H1 (cell line): ENCODE results near the gene DMXL2. TPM values are rescaled to one million over a fixed set of nuclear protein-coding genes. Genes with fewer than 3 reads are reported as not detected.

ENCODE experiments used
- CTCF ChIA-PET: fragments of 300-600 bp; sonication (Branson Sonifier 250); formaldehyde crosslinking; loops from one replicate; lab custom pipeline; 2021; ENCODE audit not compliant: partially characterized antibody; lab: Charles Lee
- POLR2A ChIA-PET: fragments of 300-600 bp; sonication (Branson Sonifier 250); formaldehyde crosslinking; loops from one replicate; lab custom pipeline; 2021; ENCODE audit warnings: inconsistent platforms; ENCODE audit not compliant: partially characterized antibody; lab: Charles Lee
- DNase-seq, 2 experiments: peaks; one replicate each; pipeline versions ENCODE4 v3.0.0 to v3.0.0-alpha.2; 2010 to 2022; ENCODE audit warnings: low spot score in 2 of 2, low read depth in 1 of 2, mixed read lengths in 1 of 2
- FAIRE-seq: peaks from 2 replicates; lab custom pipeline; 2011; peaks lifted over from hg19 to GRCh38; lab: Jason Lieb, UNC
- H2AFZ ChIP-seq: 2 replicates; pipeline ENCODE4 v1.8.1; 2012; ENCODE audit warnings: low read length, inconsistent platforms
- H2AK5ac ChIP-seq: 2 replicates; pipeline ENCODE4 v1.6.1; 2013; ENCODE audit warnings: low read depth, low read length
- H2BK120ac ChIP-seq: replicated peaks from 2 replicates; pipeline ENCODE3; 2013; ENCODE audit warnings: low read depth, low read length, inconsistent platforms
- H2BK12ac ChIP-seq: 2 replicates; pipeline ENCODE4 v1.6.1; 2013; ENCODE audit warnings: low read depth, low read length
- H2BK15ac ChIP-seq: 2 replicates; pipeline ENCODE4 v1.6.1; 2013; ENCODE audit warnings: low read length
- H2BK20ac ChIP-seq: 2 replicates; pipeline ENCODE4 v1.6.1; 2013; ENCODE audit warnings: low read length
- H2BK5ac ChIP-seq: 2 replicates; pipeline ENCODE4 v1.6.1; 2013; ENCODE audit warnings: low read depth, low read length
- H3K14ac ChIP-seq: 2 replicates; pipeline ENCODE4 v1.6.1; 2013; ENCODE audit warnings: inconsistent platforms; ENCODE audit not compliant: insufficient read length
- H3K18ac ChIP-seq: 2 replicates; pipeline ENCODE4 v1.6.1; 2013; ENCODE audit warnings: low read length; ENCODE audit errors: extremely low read depth
- H3K23ac ChIP-seq: 2 replicates; pipeline ENCODE4 v1.6.1; 2013; ENCODE audit warnings: inconsistent platforms; ENCODE audit not compliant: insufficient read length
- H3K23me2 ChIP-seq: 2 replicates; pipeline ENCODE4 v1.6.1; 2013; ENCODE audit warnings: low read depth, low read length
- H3K27ac ChIP-seq: 2 replicates; pipeline ENCODE4 v1.6.1; 2011; ENCODE audit warnings: low read depth, low read length, inconsistent platforms
- H3K27me3 ChIP-seq, 4 experiments: replicated peaks in 1 of 4; 1 replicate in 1 of 4; 2 replicates in 3 of 4; pipeline versions ENCODE4 v1.6.1 to v1.8.1; 2011 to 2013; ENCODE audit warnings: low read length in 3 of 4, mild to moderate bottlenecking in 3 of 4, inconsistent platforms in 2 of 4, mixed read lengths in 2 of 4, moderate library complexity in 1 of 4; ENCODE audit not compliant: control insufficient read depth in 3 of 4, insufficient read depth in 3 of 4; ENCODE audit errors: extremely low read depth in 1 of 4
- H3K36me3 ChIP-seq, 4 experiments: 2 replicates each; pipeline versions ENCODE4 v1.6.1 to v1.8.1; 2011 to 2013; ENCODE audit warnings: mild to moderate bottlenecking in 4 of 4, low read length in 3 of 4, moderate library complexity in 2 of 4, control low read depth in 1 of 4, inconsistent platforms in 1 of 4; ENCODE audit not compliant: insufficient read depth in 4 of 4, control insufficient read depth in 2 of 4
- H3K4ac ChIP-seq: replicated peaks from 2 replicates; pipeline ENCODE3; 2013; ENCODE audit warnings: low read length, low read depth, mixed read lengths, inconsistent platforms; ENCODE audit not compliant: insufficient read length
- H3K4me1 ChIP-seq, 4 experiments: replicated peaks in 1 of 4; 1 replicate in 1 of 4; 2 replicates in 3 of 4; pipeline versions ENCODE4 v1.6.1 to v1.8.1; 2011 to 2013; ENCODE audit warnings: low read length in 3 of 4, inconsistent platforms in 2 of 4, mixed read lengths in 1 of 4; ENCODE audit not compliant: insufficient read depth in 4 of 4, control insufficient read depth in 3 of 4
- H3K4me2 ChIP-seq, 2 experiments: 2 replicates each; pipeline versions ENCODE4 v1.6.1 to v1.8.1; 2011 to 2013; ENCODE audit warnings: low read depth in 2 of 2, low read length in 2 of 2, control low read depth in 1 of 2, inconsistent platforms in 1 of 2, mild to moderate bottlenecking in 1 of 2; ENCODE audit not compliant: insufficient read depth in 1 of 2
- H3K4me3 ChIP-seq, 4 experiments: fragments of 200-600, 300-600 bp in 1 of 4; sonication (generic), shearing (Covaris generic), sonication (Bioruptor Twin) in 1 of 4; 2 replicates each; pipeline versions ENCODE4 v1.5.1 to v1.8.1; 2011 to 2016; ENCODE audit warnings: low read length in 4 of 4, low read depth in 3 of 4, control low read depth in 2 of 4, inconsistent platforms in 2 of 4, mild to moderate bottlenecking in 2 of 4, mixed read lengths in 1 of 4, moderate library complexity in 1 of 4; ENCODE audit not compliant: insufficient read depth in 2 of 4; ENCODE audit errors: extremely low read depth in 1 of 4
- H3K56ac ChIP-seq: replicated peaks from 2 replicates; pipeline ENCODE3; 2013; ENCODE audit warnings: low read depth, mild to moderate bottlenecking, mixed read lengths, low read length, inconsistent platforms; ENCODE audit not compliant: insufficient read length
- H3K79me1 ChIP-seq: 2 replicates; pipeline ENCODE4 v1.6.1; 2013; ENCODE audit warnings: low read depth, low read length, control low read depth
- H3K79me2 ChIP-seq, 2 experiments: 2 replicates each; pipeline versions ENCODE4 v1.6.1 to v1.8.1; 2012 to 2013; ENCODE audit warnings: low read length in 2 of 2, mild to moderate bottlenecking in 2 of 2, inconsistent platforms in 1 of 2; ENCODE audit not compliant: insufficient read depth in 2 of 2, control insufficient read depth in 1 of 2
- H3K9ac ChIP-seq, 4 experiments: replicated peaks in 1 of 4; 1 replicate in 1 of 4; 2 replicates in 3 of 4; pipeline versions ENCODE4 v1.6.1 to v1.8.1; 2011 to 2013; ENCODE audit warnings: low read depth in 3 of 4, low read length in 3 of 4, control low read depth in 2 of 4, mild to moderate bottlenecking in 2 of 4, moderate library complexity in 2 of 4, inconsistent platforms in 1 of 4; ENCODE audit errors: extremely low read depth in 1 of 4
- H3K9me3 ChIP-seq, 2 experiments: 2 replicates each; pipeline versions ENCODE4 v1.6.1 to v1.8.1; 2012 to 2013; ENCODE audit warnings: mild to moderate bottlenecking in 2 of 2, moderate library complexity in 2 of 2, control low read depth in 1 of 2, inconsistent platforms in 1 of 2, low read depth in 1 of 2, low read length in 1 of 2, mixed read lengths in 1 of 2; ENCODE audit not compliant: insufficient read depth in 2 of 2
- H4K20me1 ChIP-seq, 2 experiments: replicated peaks in 1 of 2; 2 replicates each; pipeline versions ENCODE3 to v1.8.1; 2011 to 2013; ENCODE audit warnings: inconsistent platforms in 2 of 2, low read length in 2 of 2, mild to moderate bottlenecking in 1 of 2; ENCODE audit not compliant: insufficient read depth in 2 of 2, control insufficient read depth in 1 of 2
- H4K5ac ChIP-seq: 2 replicates; pipeline ENCODE4 v1.6.1; 2013; ENCODE audit warnings: low read length, low read depth, mixed read lengths, inconsistent platforms; ENCODE audit not compliant: insufficient read length
- H4K8ac ChIP-seq: 2 replicates; pipeline ENCODE4 v1.8.0; 2013; ENCODE audit warnings: mild to moderate bottlenecking, moderate library complexity, low read length, inconsistent platforms; ENCODE audit not compliant: insufficient read depth; ENCODE audit errors: extremely low read depth
- H4K91ac ChIP-seq: replicated peaks from 2 replicates; pipeline ENCODE3; 2013; ENCODE audit warnings: low read length, mixed read lengths, inconsistent platforms; ENCODE audit not compliant: insufficient read length
- BRCA1 ChIP-seq: IDR thresholded peaks from 2 replicates; pipeline ENCODE4 v1.6.1; 2012; ENCODE audit warnings: low read depth, low read length, improper control_type of control experiment
- CEBPB ChIP-seq: IDR thresholded peaks from 2 replicates; pipeline ENCODE4 v1.6.1; 2012; ENCODE audit warnings: low read depth, low read length
- CHD1 ChIP-seq: IDR thresholded peaks from 2 replicates; pipeline ENCODE4 v1.6.1; 2012; ENCODE audit warnings: low read depth, low read length, improper control_type of control experiment
- CHD2 ChIP-seq: IDR thresholded peaks from 2 replicates; pipeline ENCODE4 v1.6.1; 2012; ENCODE audit warnings: low read length, improper control_type of control experiment
- JUN ChIP-seq: IDR thresholded peaks from 2 replicates; pipeline ENCODE4 v1.6.1; 2011; ENCODE audit warnings: low read depth, mild to moderate bottlenecking, improper control_type of control experiment, low read length
- JUND ChIP-seq: IDR thresholded peaks from 2 replicates; pipeline ENCODE4 v1.6.1; 2011; ENCODE audit warnings: mild to moderate bottlenecking, improper control_type of control experiment, low read length
- KDM4A ChIP-seq: IDR thresholded peaks from one replicate; pipeline ENCODE4 v1.7.1; 2012; ENCODE audit warnings: low read depth, mild to moderate bottlenecking, moderate library complexity, low read length, inconsistent platforms; ENCODE audit not compliant: severe bottlenecking
- MAX ChIP-seq: IDR thresholded peaks from 2 replicates; pipeline ENCODE4 v1.6.1; 2012; ENCODE audit warnings: inconsistent platforms
- POLR2A ChIP-seq, 2 experiments: IDR thresholded peaks; 1 replicate in 1 of 2; 2 replicates in 1 of 2; pipeline ENCODE4 v1.6.1; 2011; ENCODE audit warnings: low read depth in 2 of 2, low read length in 2 of 2, mild to moderate bottlenecking in 2 of 2; ENCODE audit errors: control extremely low read depth in 1 of 2
- RAD21 ChIP-seq, 2 experiments: IDR thresholded peaks in 1 of 2; conservative IDR thresholded peaks in 1 of 2; 2 replicates each; pipeline ENCODE4 v1.6.1; 2011; ENCODE audit warnings: low read depth in 2 of 2, low read length in 2 of 2, improper control_type of control experiment in 1 of 2, inconsistent platforms in 1 of 2, mild to moderate bottlenecking in 1 of 2, moderate library complexity in 1 of 2
- SAP30 ChIP-seq: fragments of 300-600 bp; sonication (generic); IDR thresholded peaks from 2 replicates; pipeline ENCODE4 v1.7.1; 2012; ENCODE audit warnings: low read length, moderate library complexity, mild to moderate bottlenecking, inconsistent platforms; ENCODE audit not compliant: insufficient read depth, insufficient replicate concordance
- SRF ChIP-seq: IDR thresholded peaks from 2 replicates; pipeline ENCODE4 v1.6.1; 2011; ENCODE audit warnings: mild to moderate bottlenecking, low read depth, low read length, moderate library complexity
- TAF1 ChIP-seq: IDR thresholded peaks from 2 replicates; pipeline ENCODE4 v1.6.1; 2011; ENCODE audit warnings: mild to moderate bottlenecking, low read depth, low read length
- USF2 ChIP-seq: IDR thresholded peaks from 2 replicates; pipeline ENCODE4 v1.6.1; 2011; ENCODE audit warnings: low read length, improper control_type of control experiment
- WGBS, 2 experiments: shearing (Covaris generic) in 1 of 2; methylation state at CpG; one replicate each; pipeline versions ENCODE4 v1.1.6 to v1.1.7; 2013 to 2015; ENCODE audit warnings: low lambda C conversion rate in 2 of 2, mixed read lengths in 2 of 2, inconsistent platforms in 1 of 2, low coverage in 1 of 2, missing lambda C conversion rate in 1 of 2; ENCODE audit not compliant: insufficient replicate concordance in 2 of 2, insufficient coverage in 1 of 2, insufficient read length in 1 of 2; ENCODE audit errors: extremely low coverage in 1 of 2, missing lambda C conversion rate in 1 of 2; 5-methylcytosine and 5-hydroxymethylcytosine counted together
- polyA plus RNA-seq, 7 experiments: library from polyadenylated mRNA; depleted of rRNA in 3 of 7; stranded (reverse) in 5 of 7; unstranded in 2 of 7; fragments of >200 nt in 5 of 7; fragments of 200-250 nt in 2 of 7; gene quantifications; 1 replicate in 5 of 7; 2 replicates in 1 of 7; 4 replicates in 1 of 7; pipeline versions ENCODE4 v1.2.1 to v1.2.3, GENCODE V29; 2011 to 2013; ENCODE audit warnings: missing spikeins in 2 of 7, mixed read lengths in 2 of 7
- total RNA-seq: library from RNA; stranded (reverse); fragmentation: NEBNext Ultra II Directional; extraction: Animal tissue kit (Norgen Biotek cat#: 25700); gene quantifications from 2 replicates; pipeline ENCODE4 v1.2.1, GENCODE V29; 2021

DMXL2 gene
- total and polyA plus RNA-seq, 2 of the 8 experiments (the other 6 are each of a cell fraction or from before 2014, with no cell fraction given), result 9.5 to 10.6 TPM

- no peak overlapping the region for H3K4ac ChIP-seq
- no peaks in the 10 kb centered on the region for H3K9me3 ChIP-seq
- no peaks in the 10 kb centered on the region for H4K20me1 ChIP-seq
- POLR2A ChIA-PET, result no interaction called here
- H2BK15ac ChIP-seq, result no peak overlapping the region
- H3K4me2 ChIP-seq, result no peak overlapping the region
- DNase-seq, result no peak
- no peak overlapping the region for H2AFZ ChIP-seq
- H3K27ac ChIP-seq, result no peak overlapping the region
- no peak overlapping the region for H3K56ac ChIP-seq
- H3K4me1 ChIP-seq, result no peaks in the 10 kb centered on the region
- no peak overlapping the region for H3K9ac ChIP-seq
- no peaks in the 10 kb centered on the region for H3K79me2 ChIP-seq
- H3K23me2 ChIP-seq, result peaks cover 2% of the 10 kb centered on the region; the same call in 1 of the 2 replicates
- CTCF ChIA-PET, result no interaction called here
- H2BK5ac ChIP-seq, result no peak overlapping the region
- H4K91ac ChIP-seq, result no peak overlapping the region
- H3K27me3 ChIP-seq, result no peaks in the 10 kb centered on the region
- 94% methylated on average over 1 of the region's 1 CpG; no CpG with 5 or more reads in 1 of the 2 experiments for WGBS, 2 experiments
- no peak overlapping the region for H2BK20ac ChIP-seq
- H3K79me1 ChIP-seq, result no peaks in the 10 kb centered on the region
- no peak overlapping the region for H3K23ac ChIP-seq
- no peak overlapping the region for H2BK12ac ChIP-seq
- no peak overlapping the region for H3K14ac ChIP-seq
- FAIRE-seq, result no peak
- no peak overlapping the region for H4K5ac ChIP-seq
- no peak overlapping the region for H3K18ac ChIP-seq
- H2AK5ac ChIP-seq, result no peak overlapping the region
- no peak overlapping the region for H4K8ac ChIP-seq
- H3K4me3 ChIP-seq, result no peak overlapping the region
- H3K36me3 ChIP-seq, result no peaks in the 10 kb centered on the region
- H2BK120ac ChIP-seq, result no peak overlapping the region
- TF ChIP-seq JUND (no peak), TAF1 (no peak), KDM4A (no peak), CHD1 (no peak), CEBPB (no peak), CHD2 (no peak), MAX (no peak), POLR2A (IDR thresholded peaks at IDR 0.05; ENCODE audit: control extremely low read depth in 1 of 2, low read depth in 2 of 2, low read length in 2 of 2) (no peak), SAP30 (no peak), RAD21 (IDR thresholded peaks at IDR 0.05 in 1 of 2, conservative IDR thresholded peaks at IDR 0.05 in 1 of 2; ENCODE audit: low read depth in 2 of 2, low read length in 2 of 2) (no peak), USF2 (no peak), BRCA1 (no peak), JUN (no peak), SRF (no peak)
Measured at GRCh38 chr15:51575775-51576174, 46.8 kb downstream of the DMXL2 start.
